Measurements from ENCODE around the gene HNRNPUL2. TPM values are rescaled to one million over a fixed set of nuclear protein-coding genes. Genes with fewer than 3 reads are reported as not detected.
"Not testable (repeated sequence)": the region's sequence is repeated elsewhere in the genome, so short reads cannot be mapped to it uniquely, and the experiment has no call there.

The HNRNPUL2 gene
- total and polyA plus RNA-seq, 2 donors (not counting 1 experiment from before 2014, with no cell fraction given): 14.5 to 18.8 TPM

DNA sequence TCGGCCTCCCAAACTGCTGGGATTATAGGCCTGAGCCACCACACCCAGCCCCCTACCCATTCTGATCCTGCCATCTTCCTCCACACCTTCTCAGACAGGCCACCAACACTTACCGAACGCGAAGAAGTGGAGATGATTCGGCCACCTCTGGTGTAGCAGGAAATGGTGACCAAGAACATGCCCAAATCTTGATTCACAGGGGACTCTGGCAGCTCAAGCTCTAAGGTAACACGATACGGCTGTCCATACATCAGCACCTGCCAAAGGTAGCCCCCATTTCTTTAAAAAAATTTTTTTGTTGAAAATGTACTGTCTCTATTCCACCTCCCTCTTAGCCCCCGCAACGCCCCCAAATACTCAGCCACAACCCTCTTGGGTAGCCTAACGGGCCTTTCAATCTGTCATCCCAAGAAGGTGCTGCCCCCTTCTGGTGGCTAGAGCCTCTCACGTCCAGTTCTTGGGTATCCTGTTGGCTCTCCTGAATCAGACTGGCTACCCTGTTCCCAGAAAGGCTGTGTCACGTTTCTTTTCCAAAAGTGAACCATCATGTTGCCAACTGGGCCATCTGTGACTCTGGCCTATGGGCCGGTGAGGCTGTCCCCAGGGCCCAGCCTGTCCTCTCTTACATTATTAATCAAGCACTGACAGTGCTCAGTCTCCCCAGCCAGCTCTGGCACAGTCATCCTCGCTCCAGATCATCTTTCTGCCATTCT lies 32.6 kb downstream of the HNRNPUL2 start:
- Histone ChIP-seq H3K27ac (ENCODE audit: insufficient read depth, low read length) (no peak overlapping the region), H3K4me3 (replicated peaks in 1 of 4; ENCODE audit: control extremely low read depth in 1 of 4, insufficient read depth in 1 of 4, low read depth in 3 of 4, low read length in 4 of 4) (no peak overlapping the region), H4K20me1 (ENCODE audit: control insufficient read depth, extremely low read depth, insufficient read depth, low read length) (no peaks in the 10 kb centered on the region), H3K79me2 (ENCODE audit: control insufficient read depth, insufficient read depth, low read length) (no peaks in the 10 kb centered on the region), H3K4me1 (ENCODE audit: control insufficient read depth, extremely low read depth, insufficient read depth, low read length) (peaks cover 7% of the 10 kb centered on the region), H3K27me3 (ENCODE audit: control insufficient read depth, insufficient read depth, low read length) (no peaks in the 10 kb centered on the region), H3K9me3 (ENCODE audit: control insufficient read depth, insufficient read depth, low read depth, low read length) (no peaks in the 10 kb centered on the region), H3K36me3 (ENCODE audit: control insufficient read depth, insufficient read depth, low read length) (peaks cover 16% of the 10 kb centered on the region), H3K4me2 (ENCODE audit: extremely low read depth, insufficient read depth, low read length) (no peak overlapping the region), H3K9ac (ENCODE audit: insufficient read depth, low read length) (no peak overlapping the region), H2AFZ (ENCODE audit: low read length) (no peak overlapping the region)
- peak; percentile 71 to 89 for DNase-seq (ENCODE audit: low read depth in 2 of 2)
- TF ChIP-seq, protein P1, sequence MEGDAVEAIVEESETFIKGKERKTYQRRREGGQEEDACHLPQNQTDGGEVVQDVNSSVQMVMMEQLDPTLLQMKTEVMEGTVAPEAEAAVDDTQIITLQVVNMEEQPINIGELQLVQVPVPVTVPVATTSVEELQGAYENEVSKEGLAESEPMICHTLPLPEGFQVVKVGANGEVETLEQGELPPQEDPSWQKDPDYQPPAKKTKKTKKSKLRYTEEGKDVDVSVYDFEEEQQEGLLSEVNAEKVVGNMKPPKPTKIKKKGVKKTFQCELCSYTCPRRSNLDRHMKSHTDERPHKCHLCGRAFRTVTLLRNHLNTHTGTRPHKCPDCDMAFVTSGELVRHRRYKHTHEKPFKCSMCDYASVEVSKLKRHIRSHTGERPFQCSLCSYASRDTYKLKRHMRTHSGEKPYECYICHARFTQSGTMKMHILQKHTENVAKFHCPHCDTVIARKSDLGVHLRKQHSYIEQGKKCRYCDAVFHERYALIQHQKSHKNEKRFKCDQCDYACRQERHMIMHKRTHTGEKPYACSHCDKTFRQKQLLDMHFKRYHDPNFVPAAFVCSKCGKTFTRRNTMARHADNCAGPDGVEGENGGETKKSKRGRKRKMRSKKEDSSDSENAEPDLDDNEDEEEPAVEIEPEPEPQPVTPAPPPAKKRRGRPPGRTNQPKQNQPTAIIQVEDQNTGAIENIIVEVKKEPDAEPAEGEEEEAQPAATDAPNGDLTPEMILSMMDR (conservative IDR thresholded peaks at IDR 0.05 in 1 of 2, IDR thresholded peaks at IDR 0.05 in 1 of 2; ENCODE audit: low read depth in 1 of 2, low read length in 2 of 2): peak; percentile 84 to 88
- no peak for TF ChIP-seq EZH2 (IDR thresholded peaks at IDR 0.05; ENCODE audit: low read length, missing control alignments)

DNA sequence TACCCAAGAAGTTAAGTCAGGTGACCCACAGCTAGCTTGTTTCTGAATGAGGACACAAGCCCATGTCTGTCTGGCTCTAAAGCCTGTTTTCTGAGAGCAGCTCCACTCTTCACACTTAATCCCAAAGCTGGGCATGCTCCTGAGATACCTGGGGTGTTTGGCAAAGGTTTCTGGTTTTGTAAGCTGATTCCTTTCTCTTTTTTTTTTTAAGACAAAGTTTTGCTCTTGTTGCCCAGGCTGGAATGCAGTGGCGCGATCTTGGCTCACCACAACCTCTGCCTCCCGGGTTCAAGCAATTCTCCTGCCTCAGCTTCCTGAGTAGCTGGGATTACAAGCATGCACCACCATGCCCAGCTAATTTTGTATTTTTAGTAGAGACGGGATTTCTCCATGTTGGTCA lies 33.6 kb downstream of the HNRNPUL2 start:
- not testable (repeated sequence) for H3K79me2 ChIP-seq (ENCODE audit: control insufficient read depth, insufficient read depth, low read length); H3K4me2 ChIP-seq (ENCODE audit: extremely low read depth, insufficient read depth, low read length); H3K4me1 ChIP-seq (ENCODE audit: control insufficient read depth, extremely low read depth, insufficient read depth, low read length); H3K4me3 ChIP-seq (replicated peaks in 1 of 4; ENCODE audit: control extremely low read depth in 1 of 4, insufficient read depth in 1 of 4, low read depth in 3 of 4, low read length in 4 of 4); DNase-seq (ENCODE audit: low read depth in 2 of 2); H4K20me1 ChIP-seq (ENCODE audit: control insufficient read depth, extremely low read depth, insufficient read depth, low read length); H2AFZ ChIP-seq (ENCODE audit: low read length); H3K9ac ChIP-seq (ENCODE audit: insufficient read depth, low read length); H3K27me3 ChIP-seq (ENCODE audit: control insufficient read depth, insufficient read depth, low read length); H3K9me3 ChIP-seq (ENCODE audit: control insufficient read depth, insufficient read depth, low read depth, low read length); H3K27ac ChIP-seq (ENCODE audit: insufficient read depth, low read length)
- H3K36me3 ChIP-seq (ENCODE audit: control insufficient read depth, insufficient read depth, low read length): peaks cover 16% of the 10 kb centered on the region

DNA sequence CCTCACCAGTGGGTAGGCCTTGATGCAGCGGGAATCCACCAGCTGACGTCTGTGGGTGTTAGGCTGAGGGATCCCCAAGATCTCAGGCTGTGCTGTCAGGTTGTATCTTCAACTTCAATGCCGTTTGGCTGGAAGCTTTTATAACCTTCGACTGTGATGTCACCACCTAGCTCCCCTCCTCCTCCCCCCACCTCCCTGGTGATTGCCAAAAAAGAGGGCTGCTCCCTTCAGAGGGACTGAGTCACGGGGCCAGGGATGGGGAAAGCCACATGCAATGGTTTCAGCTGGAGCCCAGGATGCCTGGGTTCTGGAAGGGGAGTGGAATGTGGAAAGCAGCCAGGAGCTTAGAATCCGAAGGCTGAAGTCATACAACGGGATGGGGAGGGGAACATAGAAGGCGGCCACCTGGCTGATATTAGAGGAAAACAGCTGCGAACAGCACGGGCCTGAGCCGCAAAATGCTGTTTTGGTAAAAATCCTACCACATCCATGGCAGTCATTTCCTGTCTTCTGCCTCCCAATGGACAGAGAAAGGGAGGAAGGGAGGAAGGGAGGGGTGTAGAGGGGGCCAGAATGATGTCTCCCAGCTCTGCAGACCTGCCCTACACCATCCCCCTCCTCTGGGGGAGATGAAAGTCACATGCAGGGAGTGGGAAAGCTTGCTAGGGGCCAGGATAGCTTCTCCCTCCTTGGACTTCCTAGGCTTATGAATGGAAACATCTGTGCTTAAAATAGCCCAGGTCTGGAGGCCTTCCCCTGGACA lies 37.7 kb downstream of the HNRNPUL2 start, which contains the start of gene LRRN4CL:
LRRN4CL (minus strand) TSS at position 110 of the 763 bp plus-strand sequence. CDS start 1,022 bp downstream, outside the sequence.
- H3K9me3 ChIP-seq (ENCODE audit: control insufficient read depth, insufficient read depth, low read depth, low read length): no peaks in the 10 kb centered on the region
- peak within 1 kb of the TSS; percentile 33 to 67 (median 52) for H3K4me3 ChIP-seq (replicated peaks in 1 of 4; ENCODE audit: control extremely low read depth in 1 of 4, insufficient read depth in 1 of 4, low read depth in 3 of 4, low read length in 4 of 4)
- DNase-seq (ENCODE audit: low read depth in 2 of 2): peak; percentile 91 to 92
- peaks cover 9% of the 10 kb centered on the region for H3K4me1 ChIP-seq (ENCODE audit: control insufficient read depth, extremely low read depth, insufficient read depth, low read length)
- no peaks in the 10 kb centered on the region for H4K20me1 ChIP-seq (ENCODE audit: control insufficient read depth, extremely low read depth, insufficient read depth, low read length)
- peak within 1 kb of the TSS; percentile 83 for H3K4me2 ChIP-seq (ENCODE audit: extremely low read depth, insufficient read depth, low read length)
- H2AFZ ChIP-seq (ENCODE audit: low read length): peak within 1 kb of the TSS; percentile 33
- peak within 1 kb of the TSS; percentile 64 for H3K27ac ChIP-seq (ENCODE audit: insufficient read depth, low read length)
- no peaks in the 10 kb centered on the region for H3K79me2 ChIP-seq (ENCODE audit: control insufficient read depth, insufficient read depth, low read length)
- no peak for TF ChIP-seq EZH2 (IDR thresholded peaks at IDR 0.05; ENCODE audit: low read length, missing control alignments)
- TF ChIP-seq, protein P1 (conservative IDR thresholded peaks at IDR 0.05 in 1 of 2, IDR thresholded peaks at IDR 0.05 in 1 of 2; ENCODE audit: low read depth in 1 of 2, low read length in 2 of 2): no peak
- peak within 1 kb of the TSS; percentile 25 for H3K9ac ChIP-seq (ENCODE audit: insufficient read depth, low read length)
- no peaks in the 10 kb centered on the region for H3K27me3 ChIP-seq (ENCODE audit: control insufficient read depth, insufficient read depth, low read length)
- peaks cover 16% of the 10 kb centered on the region for H3K36me3 ChIP-seq (ENCODE audit: control insufficient read depth, insufficient read depth, low read length)
